H9 (cell line): Measurements from ENCODE around the gene LMOD1. TPM values are rescaled to one million over a fixed set of nuclear protein-coding genes. Genes with fewer than 3 reads are reported as not detected.

ENCODE experiments used
- DNase-seq: peaks from one replicate; pipeline ENCODE4 v3.0.0-alpha.2; 2017
- H2AFZ ChIP-seq: one replicate; pipeline ENCODE4 v1.6.1; 2013; ENCODE audit warnings: mild to moderate bottlenecking, low read length, control low read depth, moderate library complexity
- H2AK5ac ChIP-seq: 2 replicates; pipeline ENCODE4 v1.6.1; 2013; ENCODE audit warnings: low read length, control low read depth, mixed read lengths; ENCODE audit not compliant: insufficient read length
- H2BK120ac ChIP-seq: one replicate; pipeline ENCODE4 v1.6.1; 2013; ENCODE audit warnings: low read depth, mild to moderate bottlenecking, low read length, control low read depth, inconsistent platforms; ENCODE audit not compliant: poor library complexity, severe bottlenecking
- H2BK12ac ChIP-seq: 2 replicates; pipeline ENCODE4 v1.6.1; 2013; ENCODE audit warnings: low read length, control low read depth, mixed read lengths, low read depth; ENCODE audit not compliant: insufficient read length
- H2BK15ac ChIP-seq: 2 replicates; pipeline ENCODE4 v1.6.1; 2013; ENCODE audit warnings: low read depth, low read length, control low read depth
- H2BK20ac ChIP-seq: one replicate; pipeline ENCODE4 v1.6.1; 2013; ENCODE audit warnings: low read depth, mild to moderate bottlenecking, low read length, control low read depth, inconsistent platforms; ENCODE audit not compliant: poor library complexity, severe bottlenecking
- H2BK5ac ChIP-seq: 2 replicates; pipeline ENCODE4 v1.6.1; 2013; ENCODE audit warnings: low read length, control low read depth, mixed read lengths; ENCODE audit not compliant: insufficient read length
- H3K14ac ChIP-seq: 2 replicates; pipeline ENCODE4 v1.6.1; 2013; ENCODE audit warnings: low read length, control low read depth; ENCODE audit not compliant: insufficient read depth
- H3K18ac ChIP-seq: 2 replicates; pipeline ENCODE4 v1.6.1; 2013; ENCODE audit warnings: low read depth, mild to moderate bottlenecking, mixed read lengths, low read length, control low read depth; ENCODE audit not compliant: insufficient read length
- H3K23ac ChIP-seq: 2 replicates; pipeline ENCODE4 v1.6.1; 2013; ENCODE audit warnings: low read length, control low read depth, mixed read lengths, low read depth; ENCODE audit not compliant: insufficient read length
- H3K23me2 ChIP-seq: 2 replicates; pipeline ENCODE4 v1.6.1; 2013; ENCODE audit warnings: low read depth, mild to moderate bottlenecking, mixed read lengths, low read length, control low read depth; ENCODE audit not compliant: insufficient read length, poor library complexity, severe bottlenecking
- H3K27ac ChIP-seq: 2 replicates; pipeline ENCODE4 v1.5.1; 2013; ENCODE audit warnings: low read length, control low read depth, mixed read lengths, low read depth; ENCODE audit not compliant: insufficient read length
- H3K27me3 ChIP-seq: 2 replicates; pipeline ENCODE4 v1.6.1; 2013; ENCODE audit warnings: low read length, control low read depth, inconsistent platforms; ENCODE audit not compliant: insufficient read depth
- H3K4ac ChIP-seq: 2 replicates; pipeline ENCODE4 v1.6.1; 2013; ENCODE audit warnings: low read depth, mild to moderate bottlenecking, control low read depth, inconsistent platforms, low read length, moderate library complexity
- H3K4me1 ChIP-seq: 2 replicates; pipeline ENCODE4 v1.6.1; 2013; ENCODE audit warnings: low read length, control low read depth, inconsistent platforms; ENCODE audit not compliant: insufficient read depth
- H3K4me2 ChIP-seq: 2 replicates; pipeline ENCODE4 v1.6.1; 2013; ENCODE audit warnings: low read length, control low read depth, mixed read lengths; ENCODE audit not compliant: insufficient read length, insufficient read depth
- H3K56ac ChIP-seq: 2 replicates; pipeline ENCODE4 v1.6.1; 2013; ENCODE audit warnings: low read depth, mild to moderate bottlenecking, mixed read lengths, low read length, control low read depth; ENCODE audit not compliant: insufficient read length
- H3K79me1 ChIP-seq: 2 replicates; pipeline ENCODE4 v1.6.1; 2013; ENCODE audit warnings: low read depth, mild to moderate bottlenecking, moderate library complexity, low read length, control low read depth, inconsistent platforms; ENCODE audit not compliant: insufficient read depth, poor library complexity, severe bottlenecking
- H3K79me2 ChIP-seq: 2 replicates; pipeline ENCODE4 v1.6.1; 2013; ENCODE audit warnings: low read length, control low read depth, inconsistent platforms; ENCODE audit not compliant: insufficient read depth
- H3K9ac ChIP-seq: 2 replicates; pipeline ENCODE4 v1.6.1; 2013; ENCODE audit warnings: low read length, control low read depth, mixed read lengths; ENCODE audit not compliant: insufficient read length; ENCODE audit errors: extremely low read depth
- H3K9me3 ChIP-seq: one replicate; pipeline ENCODE4 v1.6.1; 2013; ENCODE audit warnings: low read depth, low read length, inconsistent platforms; ENCODE audit not compliant: control insufficient read depth
- H3T11ph ChIP-seq: one replicate; pipeline ENCODE4 v1.6.1; 2013; ENCODE audit warnings: mild to moderate bottlenecking, low read length, control low read depth, inconsistent platforms
- H4K20me1 ChIP-seq: one replicate; pipeline ENCODE4 v1.6.1; 2013; ENCODE audit not compliant: control insufficient read depth, insufficient read length, insufficient read depth
- H4K5ac ChIP-seq: 2 replicates; pipeline ENCODE4 v1.6.1; 2013; ENCODE audit warnings: low read depth, mild to moderate bottlenecking, mixed read lengths, low read length, control low read depth; ENCODE audit not compliant: insufficient read length
- H4K8ac ChIP-seq: replicated peaks from 2 replicates; pipeline ENCODE4 v1.6.1; 2013; ENCODE audit warnings: low read length, control low read depth, mixed read lengths, low read depth; ENCODE audit not compliant: insufficient read length
- H4K91ac ChIP-seq: 2 replicates; pipeline ENCODE4 v1.6.1; 2013; ENCODE audit warnings: low read depth, mild to moderate bottlenecking, moderate library complexity, mixed read lengths, low read length, control low read depth; ENCODE audit not compliant: insufficient read length
- H3K27ac Mint-ChIP-seq, 3 experiments: 2 replicates in 2 of 3; 3 replicates in 1 of 3; pipeline ENCODE4 v1.8.0; 2020 to 2021; ENCODE audit warnings: mixed read lengths in 3 of 3, mild to moderate bottlenecking in 1 of 3, moderate library complexity in 1 of 3
- H3K27me3 Mint-ChIP-seq: 2 replicates; pipeline ENCODE4 v1.8.0; 2021; ENCODE audit warnings: low read depth, mild to moderate bottlenecking, moderate library complexity, mixed read lengths
- H3K36me3 Mint-ChIP-seq, 3 experiments: 2 replicates in 2 of 3; 3 replicates in 1 of 3; pipeline ENCODE4 v1.8.0; 2020 to 2021; ENCODE audit warnings: low read depth in 3 of 3, mixed read lengths in 3 of 3; ENCODE audit not compliant: insufficient read depth in 1 of 3
- H3K4me1 Mint-ChIP-seq, 2 experiments: 2 replicates each; pipeline ENCODE4 v1.8.0; 2020; ENCODE audit warnings: mixed read lengths in 2 of 2
- H3K4me3 Mint-ChIP-seq, 2 experiments: 2 replicates in 1 of 2; 3 replicates in 1 of 2; pipeline ENCODE4 v1.8.0; 2020 to 2021; ENCODE audit warnings: mild to moderate bottlenecking in 2 of 2, mixed read lengths in 2 of 2, moderate library complexity in 1 of 2
- H3K9me3 Mint-ChIP-seq, 2 experiments: 2 replicates in 1 of 2; 3 replicates in 1 of 2; pipeline ENCODE4 v1.8.0; 2020; ENCODE audit warnings: mild to moderate bottlenecking in 2 of 2, mixed read lengths in 2 of 2, moderate library complexity in 1 of 2
- WGBS: extraction: QIAGEN DNeasy Blood & Tissue Kit; methylation state at CpG from one replicate; pipeline ENCODE4 v1.1.7; 2013; ENCODE audit warnings: missing lambda C conversion rate, low lambda C conversion rate, mixed read lengths; ENCODE audit not compliant: insufficient read length; ENCODE audit errors: extremely low coverage; 5-methylcytosine and 5-hydroxymethylcytosine counted together
- total RNA-seq: library from RNA; stranded (reverse); gene quantifications from 2 replicates; pipeline ENCODE4 v1.2.1, GENCODE V29; 2021
- TF ChIP-seq, protein P1 (sequence below): fragments of 200-600 bp; sonication (generic); conservative IDR thresholded peaks from 3 replicates; pipeline ENCODE4 v1.8.0; 2021; ENCODE audit warnings: antibody characterized with exemption, mild to moderate bottlenecking

The LMOD1 gene
- total RNA-seq, 1 experiment from 2014 or later = 0.31 TPM

DNA sequence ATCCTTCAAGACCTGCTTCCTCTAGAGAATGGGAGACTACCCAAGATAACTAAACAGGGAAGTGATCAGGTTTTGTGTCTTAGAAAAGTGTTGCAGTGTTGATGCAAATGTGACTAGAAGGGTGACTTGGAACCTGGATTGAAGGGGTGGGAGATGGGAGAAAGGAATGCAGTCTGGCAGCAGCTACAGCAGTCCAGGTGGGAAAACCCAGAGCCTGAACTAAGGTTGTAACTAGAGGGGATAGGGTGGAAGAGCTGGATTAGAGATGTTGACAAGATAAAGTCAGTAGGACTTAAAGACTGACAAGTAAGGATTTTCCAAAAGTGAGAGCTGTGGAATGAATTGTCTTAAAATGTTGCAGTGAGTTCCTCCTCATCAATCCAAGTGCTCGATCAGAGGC lies 64.7 kb downstream of the LMOD1 start:
- no peak overlapping the region for H3K23ac ChIP-seq
- Mint-ChIP-seq H3K27ac (peak overlapping the region in 2 of 3 experiments; percentile 33 to 81; a peak in 4 of 7 replicates), H3K4me1 (peaks cover 27 to 30% of the 10 kb centered on the region in 2 experiments), H3K9me3 (no peaks in the 10 kb centered on the region), H3K27me3 (no peaks in the 10 kb centered on the region; the same call in 1 of the 2 replicates), H3K4me3 (no peak overlapping the region), H3K36me3 (peaks cover 0 to 16% (median 3%) of the 10 kb centered on the region in 3 experiments; a peak in 4 of 7 replicates)
- H3K4me2 ChIP-seq = no peak overlapping the region
- no peaks in the 10 kb centered on the region for H3K23me2 ChIP-seq
- H4K8ac ChIP-seq = no peak overlapping the region
- H2AK5ac ChIP-seq = no peak overlapping the region
- H3K27me3 ChIP-seq = no peaks in the 10 kb centered on the region
- no peaks in the 10 kb centered on the region for H4K20me1 ChIP-seq
- whole genome bisulfite sequencing = no CpG with 5 or more reads among the region's 1 CpG
- no peak overlapping the region for H2BK15ac ChIP-seq
- no peaks in the 10 kb centered on the region for H3K9me3 ChIP-seq
- no peak overlapping the region for H4K91ac ChIP-seq
- H3K14ac ChIP-seq = no peak overlapping the region
- no peak overlapping the region for H2BK20ac ChIP-seq
- H3K4ac ChIP-seq = no peak overlapping the region
- no peak overlapping the region for H2BK5ac ChIP-seq
- TF ChIP-seq, protein P1, sequence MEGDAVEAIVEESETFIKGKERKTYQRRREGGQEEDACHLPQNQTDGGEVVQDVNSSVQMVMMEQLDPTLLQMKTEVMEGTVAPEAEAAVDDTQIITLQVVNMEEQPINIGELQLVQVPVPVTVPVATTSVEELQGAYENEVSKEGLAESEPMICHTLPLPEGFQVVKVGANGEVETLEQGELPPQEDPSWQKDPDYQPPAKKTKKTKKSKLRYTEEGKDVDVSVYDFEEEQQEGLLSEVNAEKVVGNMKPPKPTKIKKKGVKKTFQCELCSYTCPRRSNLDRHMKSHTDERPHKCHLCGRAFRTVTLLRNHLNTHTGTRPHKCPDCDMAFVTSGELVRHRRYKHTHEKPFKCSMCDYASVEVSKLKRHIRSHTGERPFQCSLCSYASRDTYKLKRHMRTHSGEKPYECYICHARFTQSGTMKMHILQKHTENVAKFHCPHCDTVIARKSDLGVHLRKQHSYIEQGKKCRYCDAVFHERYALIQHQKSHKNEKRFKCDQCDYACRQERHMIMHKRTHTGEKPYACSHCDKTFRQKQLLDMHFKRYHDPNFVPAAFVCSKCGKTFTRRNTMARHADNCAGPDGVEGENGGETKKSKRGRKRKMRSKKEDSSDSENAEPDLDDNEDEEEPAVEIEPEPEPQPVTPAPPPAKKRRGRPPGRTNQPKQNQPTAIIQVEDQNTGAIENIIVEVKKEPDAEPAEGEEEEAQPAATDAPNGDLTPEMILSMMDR = no peak
- no peak for DNase-seq
- H2BK120ac ChIP-seq = no peak overlapping the region
- H3K56ac ChIP-seq = no peak overlapping the region
- H3K79me2 ChIP-seq = no peaks in the 10 kb centered on the region
- H3K18ac ChIP-seq = no peak overlapping the region
- no peak overlapping the region for H2BK12ac ChIP-seq
- no peak overlapping the region for H3K9ac ChIP-seq
- H3K4me1 ChIP-seq = peaks cover 2% of the 10 kb centered on the region; the same call in 1 of the 2 replicates
- H3K27ac ChIP-seq = no peak overlapping the region
- no peak overlapping the region for H4K5ac ChIP-seq
- H3T11ph ChIP-seq = no peak overlapping the region
- H3K79me1 ChIP-seq = no peaks in the 10 kb centered on the region
- H2AFZ ChIP-seq = no peak overlapping the region
